Caco-2 (cell line): ENCODE data around the gene PCDHGA11. TPM values are rescaled to one million over a fixed set of nuclear protein-coding genes. Genes with fewer than 3 reads are reported as not detected.
"Not testable (repeated sequence)": the region's sequence is repeated elsewhere in the genome, so short reads cannot be mapped to it uniquely, and the experiment has no call there.

Source experiments
- BruUV-seq: library from RNA; stranded (reverse); fragments of 400-500 nt; replicated peaks from 2 replicates; lab custom pipeline; 2021; lab: Mats Ljungman, UMichigan
- CTCF ChIA-PET: fragments of 300-600 bp; sonication (Branson Sonifier 250); formaldehyde crosslinking; loops from one replicate; lab custom pipeline; 2022; ENCODE audit warnings: antibody characterized with exemption; lab: Charles Lee
- POLR2A ChIA-PET: fragments of 300-600 bp; sonication (Branson Sonifier 250); formaldehyde crosslinking; loops from one replicate; lab custom pipeline; 2022; ENCODE audit warnings: antibody characterized with exemption; lab: Charles Lee
- DNase-seq, 2 experiments: peaks; one replicate each; pipeline versions ENCODE4 v3.0.0 to v3.0.0-alpha.2; 2020 to 2022
- H3K27me3 ChIP-seq: replicated peaks from 2 replicates; pipeline ENCODE4 v1.6.0; 2011; ENCODE audit warnings: low read length; ENCODE audit not compliant: control insufficient read depth, insufficient read depth
- H3K36me3 ChIP-seq: 2 replicates; pipeline ENCODE4 v1.5.1; 2011; ENCODE audit warnings: low read length; ENCODE audit not compliant: control insufficient read depth, insufficient read depth
- H3K4me1 ChIP-seq: fragments of 250-450 bp; sonication (Bioruptor Pico); 2 replicates; pipeline ENCODE4 v1.5.1; 2020; ENCODE audit warnings: mild to moderate bottlenecking
- H3K4me3 ChIP-seq: 2 replicates; pipeline ENCODE4 v1.5.1; 2011; ENCODE audit warnings: low read depth, mild to moderate bottlenecking, control low read depth, low read length
- H3K9me3 ChIP-seq: fragments of 250-450 bp; sonication (Bioruptor Pico); 2 replicates; pipeline ENCODE4 v1.5.1; 2020; ENCODE audit warnings: mild to moderate bottlenecking, moderate library complexity
- H3K27ac Mint-ChIP-seq: one replicate; pipeline ENCODE4 v1.8.0; 2022; ENCODE audit warnings: mixed read lengths; ENCODE audit not compliant: unreplicated experiment
- H3K27me3 Mint-ChIP-seq: one replicate; pipeline ENCODE4 v1.8.0; 2022; ENCODE audit warnings: mixed read lengths; ENCODE audit not compliant: insufficient read depth, unreplicated experiment
- H3K36me3 Mint-ChIP-seq: one replicate; pipeline ENCODE4 v1.8.0; 2022; ENCODE audit warnings: mild to moderate bottlenecking, mixed read lengths; ENCODE audit not compliant: insufficient read depth, unreplicated experiment
- H3K4me1 Mint-ChIP-seq: one replicate; pipeline ENCODE4 v1.8.0; 2022; ENCODE audit warnings: low read depth, mixed read lengths; ENCODE audit not compliant: unreplicated experiment
- H3K4me3 Mint-ChIP-seq: one replicate; pipeline ENCODE4 v1.8.0; 2022; ENCODE audit warnings: mild to moderate bottlenecking, moderate library complexity, mixed read lengths; ENCODE audit not compliant: unreplicated experiment
- H3K9me3 Mint-ChIP-seq: one replicate; pipeline ENCODE4 v1.8.0; 2022; ENCODE audit warnings: mixed read lengths; ENCODE audit not compliant: unreplicated experiment
- intact Hi-C: fragments of 100-400 bp; cut with micrococcal nuclease; formaldehyde crosslinking; loops from one replicate; pipeline ENCODE4 v1.10.0; 2022; ENCODE audit not compliant: unreplicated experiment
- total RNA-seq: library from RNA; stranded (reverse); gene quantifications from 2 replicates; pipeline ENCODE4 v1.2.3, GENCODE V29; 2022
- TF ChIP-seq, protein P1 (sequence below), 2 experiments: fragments of 200-600 bp in 1 of 2; IDR thresholded peaks; 1 replicate in 1 of 2; 2 replicates in 1 of 2; pipeline versions ENCODE4 v1.5.1 to v1.8.0; 2011 to 2022; ENCODE audit warnings: antibody characterized with exemption in 1 of 2, control low read depth in 1 of 2, inconsistent platforms in 1 of 2, low read depth in 1 of 2, low read length in 1 of 2, mild to moderate bottlenecking in 1 of 2, moderate library complexity in 1 of 2; ENCODE audit not compliant: insufficient read depth in 1 of 2, severe bottlenecking in 1 of 2, unreplicated experiment in 1 of 2

The PCDHGA11 gene
- total RNA-seq, 1 experiment from 2014 or later, result 1.2 TPM

DNA sequence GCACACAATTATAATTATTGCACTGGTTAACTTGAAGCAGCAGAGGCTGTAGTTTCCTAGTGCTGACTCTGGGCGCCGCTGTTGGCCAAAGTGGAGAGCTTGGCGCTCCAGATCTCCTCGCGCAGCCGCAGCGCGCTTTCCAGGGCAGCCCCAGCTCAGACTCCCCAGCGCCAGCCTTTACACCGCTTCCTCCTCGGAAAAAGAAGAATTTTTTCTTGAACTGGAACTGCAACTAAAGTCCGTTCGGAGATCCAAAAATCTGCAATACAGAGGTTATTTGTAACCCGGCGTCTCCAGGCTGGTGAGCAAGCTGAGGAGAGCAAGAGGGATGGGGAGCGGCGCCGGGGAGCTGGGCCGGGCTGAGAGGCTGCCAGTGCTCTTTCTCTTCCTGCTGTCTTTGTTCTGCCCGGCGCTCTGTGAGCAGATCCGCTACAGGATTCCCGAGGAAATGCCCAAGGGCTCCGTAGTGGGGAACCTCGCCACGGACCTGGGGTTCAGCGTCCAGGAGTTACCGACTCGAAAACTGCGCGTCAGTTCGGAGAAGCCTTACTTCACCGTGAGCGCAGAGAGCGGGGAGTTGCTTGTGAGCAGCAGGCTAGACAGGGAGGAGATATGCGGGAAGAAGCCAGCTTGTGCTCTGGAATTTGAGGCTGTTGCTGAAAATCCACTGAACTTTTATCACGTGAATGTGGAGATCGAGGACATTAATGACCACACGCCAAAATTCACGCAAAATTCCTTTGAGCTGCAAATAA, 33.1 kb upstream of the PCDHGA11 start, which contains the start of gene PCDHGB4:
Gene PCDHGB4 (plus strand): TSS at position 142 of the 755 bp plus-strand sequence. CDS start 187 bp downstream, at position 329.
- H3K4me3 Mint-ChIP-seq, CTCF ChIA-PET: not testable (repeated sequence)

DNA sequence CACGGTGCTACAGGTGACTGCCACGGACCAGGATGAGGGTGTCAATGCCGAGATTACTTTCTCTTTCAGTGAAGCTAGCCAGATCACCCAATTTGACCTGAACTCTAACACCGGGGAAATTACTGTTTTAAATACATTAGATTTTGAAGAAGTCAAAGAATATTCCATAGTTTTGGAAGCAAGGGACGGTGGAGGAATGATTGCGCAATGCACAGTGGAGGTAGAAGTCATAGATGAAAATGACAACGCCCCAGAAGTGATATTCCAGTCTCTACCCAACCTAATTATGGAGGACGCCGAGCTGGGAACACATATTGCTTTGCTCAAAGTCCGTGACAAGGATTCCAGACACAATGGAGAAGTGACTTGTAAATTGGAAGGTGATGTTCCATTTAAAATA, 32.2 kb upstream of the PCDHGA11 start:
- H3K9me3 Mint-ChIP-seq, result peaks cover 19% of the 10 kb centered on the region
- Histone ChIP-seq H3K27me3 (no peaks in the 10 kb centered on the region), H3K4me1 (no peaks in the 10 kb centered on the region), H3K36me3 (no peaks in the 10 kb centered on the region), H3K4me3 (no peak overlapping the region), H3K9me3 (no peaks in the 10 kb centered on the region)
- no TSS peak for BruUV-seq
- POLR2A ChIA-PET, result no interaction called here
- CTCF ChIA-PET, result interaction anchor here (0.8 kb wide), 1 partner anchor 9 kb away, joined by 3 read pairs; the partner anchor contains the start of gene PCDHGB5
- no peak overlapping the region for H3K27ac Mint-ChIP-seq
- no peaks in the 10 kb centered on the region for H3K4me1 Mint-ChIP-seq
- H3K4me3 Mint-ChIP-seq, result no peak overlapping the region
- no peak for DNase-seq
- TF ChIP-seq, protein P1, sequence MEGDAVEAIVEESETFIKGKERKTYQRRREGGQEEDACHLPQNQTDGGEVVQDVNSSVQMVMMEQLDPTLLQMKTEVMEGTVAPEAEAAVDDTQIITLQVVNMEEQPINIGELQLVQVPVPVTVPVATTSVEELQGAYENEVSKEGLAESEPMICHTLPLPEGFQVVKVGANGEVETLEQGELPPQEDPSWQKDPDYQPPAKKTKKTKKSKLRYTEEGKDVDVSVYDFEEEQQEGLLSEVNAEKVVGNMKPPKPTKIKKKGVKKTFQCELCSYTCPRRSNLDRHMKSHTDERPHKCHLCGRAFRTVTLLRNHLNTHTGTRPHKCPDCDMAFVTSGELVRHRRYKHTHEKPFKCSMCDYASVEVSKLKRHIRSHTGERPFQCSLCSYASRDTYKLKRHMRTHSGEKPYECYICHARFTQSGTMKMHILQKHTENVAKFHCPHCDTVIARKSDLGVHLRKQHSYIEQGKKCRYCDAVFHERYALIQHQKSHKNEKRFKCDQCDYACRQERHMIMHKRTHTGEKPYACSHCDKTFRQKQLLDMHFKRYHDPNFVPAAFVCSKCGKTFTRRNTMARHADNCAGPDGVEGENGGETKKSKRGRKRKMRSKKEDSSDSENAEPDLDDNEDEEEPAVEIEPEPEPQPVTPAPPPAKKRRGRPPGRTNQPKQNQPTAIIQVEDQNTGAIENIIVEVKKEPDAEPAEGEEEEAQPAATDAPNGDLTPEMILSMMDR (IDR thresholded peaks at IDR 0.05; ENCODE audit: insufficient read depth in 1 of 2, low read depth in 1 of 2, low read length in 1 of 2, severe bottlenecking in 1 of 2, unreplicated experiment in 1 of 2), result no peak
- H3K27me3 Mint-ChIP-seq, result no peaks in the 10 kb centered on the region
- no peaks in the 10 kb centered on the region for H3K36me3 Mint-ChIP-seq
- intact Hi-C loops, result no loop called here

More for the DNA sequence above, 33.1 kb upstream of the PCDHGA11 start, which contains the start of gene PCDHGB4:
- H3K9me3 ChIP-seq, H3K27me3 Mint-ChIP-seq, H3K27ac Mint-ChIP-seq, BruUV-seq, H3K4me3 ChIP-seq, H3K27me3 ChIP-seq, H3K4me1 Mint-ChIP-seq, H3K36me3 ChIP-seq, intact Hi-C loops, POLR2A ChIA-PET, DNase-seq, H3K4me1 ChIP-seq, H3K36me3 Mint-ChIP-seq: not testable (repeated sequence)
- peaks cover 19% of the 10 kb centered on the region for H3K9me3 Mint-ChIP-seq

DNA sequence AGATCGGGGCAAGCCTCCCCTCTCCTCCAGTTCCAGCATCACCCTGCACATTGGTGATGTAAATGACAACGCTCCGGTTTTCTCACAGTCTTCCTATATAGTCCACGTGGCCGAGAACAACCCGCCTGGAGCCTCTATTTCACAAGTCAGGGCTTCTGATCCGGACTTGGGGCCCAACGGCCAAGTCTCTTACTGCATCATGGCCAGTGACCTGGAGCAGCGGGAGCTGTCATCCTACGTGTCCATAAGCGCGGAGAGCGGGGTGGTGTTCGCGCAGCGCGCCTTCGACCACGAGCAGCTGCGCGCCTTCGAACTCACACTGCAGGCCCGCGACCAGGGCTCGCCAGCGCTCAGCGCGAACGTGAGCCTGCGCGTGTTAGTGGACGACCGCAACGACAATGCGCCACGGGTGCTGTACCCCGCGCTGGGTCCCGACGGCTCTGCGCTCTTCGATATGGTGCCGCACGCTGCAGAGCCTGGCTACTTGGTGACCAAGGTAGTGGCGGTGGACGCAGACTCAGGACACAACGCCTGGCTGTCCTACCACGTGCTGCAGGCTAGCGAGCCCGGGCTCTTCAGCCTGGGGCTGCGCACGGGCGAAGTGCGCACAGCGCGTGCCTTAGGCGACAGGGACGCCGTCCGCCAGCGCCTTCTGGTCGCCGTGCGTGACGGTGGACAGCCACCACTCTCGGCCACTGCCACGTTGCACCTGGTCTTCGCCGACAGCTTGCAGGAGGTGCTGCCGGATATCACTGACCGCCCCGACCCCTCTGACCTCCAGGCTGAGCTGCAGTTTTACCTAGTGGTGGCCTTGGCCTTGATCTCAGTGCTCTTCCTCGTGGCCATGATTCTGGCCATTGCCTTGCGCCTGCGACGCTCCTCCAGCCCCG, 31.5 kb upstream of the PCDHGA11 start:
- H3K4me1 ChIP-seq, result no peaks in the 10 kb centered on the region
- DNase-seq, result no peak
- intact Hi-C loops, result no loop called here
- no peaks in the 10 kb centered on the region for H3K36me3 Mint-ChIP-seq
- no peaks in the 10 kb centered on the region for H3K4me1 Mint-ChIP-seq
- no peak overlapping the region for H3K27ac Mint-ChIP-seq
- no TSS peak for BruUV-seq
- H3K36me3 ChIP-seq, result no peaks in the 10 kb centered on the region
- H3K4me3 Mint-ChIP-seq, result no peak overlapping the region
- ChIA-PET CTCF (interaction anchor here (0.8 to 1.5 kb wide), 2 partner anchors 8 to 175 kb away, joined by 3 to 5 read pairs; partner anchors contain the start of gene PCDHGB5), POLR2A (no interaction called here)
- no peaks in the 10 kb centered on the region for H3K27me3 ChIP-seq
- H3K9me3 Mint-ChIP-seq, result peaks cover 19% of the 10 kb centered on the region
- no peaks in the 10 kb centered on the region for H3K27me3 Mint-ChIP-seq
- H3K9me3 ChIP-seq, result no peaks in the 10 kb centered on the region
- H3K4me3 ChIP-seq, result no peak overlapping the region
- TF ChIP-seq, protein P1 (IDR thresholded peaks at IDR 0.05; ENCODE audit: insufficient read depth in 1 of 2, low read depth in 1 of 2, low read length in 1 of 2, severe bottlenecking in 1 of 2, unreplicated experiment in 1 of 2), result no peak
